HepG2 (cell line): ENCODE data around the gene GLB1L. TPM values are rescaled to one million over a fixed set of nuclear protein-coding genes. Genes with fewer than 3 reads are reported as not detected.
A peak's percentile ranks its signal among the peaks of the same experiment; 100 is the strongest.

Source experiments
- ARID2 ChIP-seq: sonication (generic); formaldehyde crosslinking; IDR thresholded peaks from 2 replicates; pipeline ENCODE4 v1.8.1; 2022; ENCODE audit warnings: mild to moderate bottlenecking, missing genetic modification reagents, borderline replicate concordance
- GTF3A ChIP-seq: sonication (generic); formaldehyde crosslinking; conservative IDR thresholded peaks from 2 replicates; pipeline ENCODE4 v1.4.0; 2020; ENCODE audit warnings: mild to moderate bottlenecking, missing genetic modification reagents
- NAIF1 ChIP-seq: sonication (generic); formaldehyde crosslinking; IDR thresholded peaks from 2 replicates; pipeline ENCODE4 v1.5.0; 2020; ENCODE audit warnings: mild to moderate bottlenecking, missing genetic modification reagents, borderline replicate concordance
- RXRA ChIP-seq: sonication (generic); formaldehyde crosslinking; IDR thresholded peaks from 2 replicates; pipeline ENCODE4 v1.5.1; 2020; ENCODE audit warnings: missing genetic modification reagents
- SIX1 ChIP-seq: sonication (generic); formaldehyde crosslinking; IDR thresholded peaks from 2 replicates; pipeline ENCODE4 v1.4.0; 2020; ENCODE audit warnings: missing genetic modification reagents, borderline replicate concordance
- ZBTB38 ChIP-seq: sonication (generic); formaldehyde crosslinking; IDR thresholded peaks from 2 replicates; pipeline ENCODE4 v1.5.1; 2020; ENCODE audit warnings: mild to moderate bottlenecking, missing genetic modification reagents
- ZBTB49 ChIP-seq: sonication (generic); formaldehyde crosslinking; IDR thresholded peaks from 2 replicates; pipeline ENCODE4 v1.4.0; 2020; ENCODE audit warnings: missing genetic modification reagents, borderline replicate concordance
- ZFP62 ChIP-seq: sonication (generic); formaldehyde crosslinking; IDR thresholded peaks from 2 replicates; pipeline ENCODE4 v1.4.0; 2020; ENCODE audit warnings: missing genetic modification reagents
- ZNF230 ChIP-seq: sonication (generic); formaldehyde crosslinking; IDR thresholded peaks from 2 replicates; pipeline ENCODE4 v1.4.0; 2020; ENCODE audit warnings: mild to moderate bottlenecking, missing genetic modification reagents
- ZNF235 ChIP-seq: sonication (generic); formaldehyde crosslinking; IDR thresholded peaks from 2 replicates; pipeline ENCODE4 v1.8.1; 2023; ENCODE audit warnings: mild to moderate bottlenecking, missing genetic modification reagents, borderline replicate concordance
- ZNF317 ChIP-seq: sonication (generic); formaldehyde crosslinking; IDR thresholded peaks from 2 replicates; pipeline ENCODE4 v1.5.0; 2020; ENCODE audit warnings: mild to moderate bottlenecking, missing genetic modification reagents
- ZNF567 ChIP-seq: sonication (generic); formaldehyde crosslinking; IDR thresholded peaks from 2 replicates; pipeline ENCODE4 v1.8.1; 2023; ENCODE audit warnings: mild to moderate bottlenecking, missing genetic modification reagents, borderline replicate concordance
- ZNF777 ChIP-seq: sonication (generic); formaldehyde crosslinking; IDR thresholded peaks from 2 replicates; pipeline ENCODE4 v1.4.0; 2020; ENCODE audit warnings: missing genetic modification reagents
- ZXDC ChIP-seq: sonication (generic); formaldehyde crosslinking; IDR thresholded peaks from 2 replicates; pipeline ENCODE4 v1.5.0; 2020; ENCODE audit warnings: mild to moderate bottlenecking, missing genetic modification reagents
- polyA plus RNA-seq, 8 experiments: library from polyadenylated mRNA; depleted of rRNA in 3 of 8; stranded (reverse) in 7 of 8; unstranded in 1 of 8; fragments of >200 nt; fragmentation: Illumina TruSeq in 4 of 8; extraction: Trizol in 4 of 8; gene quantifications; 2 replicates each; pipeline versions ENCODE4 v1.2.1 to v1.2.3, GENCODE V29; 2011 to 2016; ENCODE audit warnings: low read depth in 4 of 8, missing spikeins in 1 of 8, mixed read lengths in 1 of 8; ENCODE audit not compliant: insufficient read depth in 1 of 8
- total RNA-seq, 5 experiments: library from RNA; depleted of rRNA; stranded (reverse); fragments of >200 nt; fragmentation: Illumina TruSeq; extraction: Trizol; gene quantifications; 2 replicates each; pipeline ENCODE4 v1.2.3, GENCODE V29; 2016; ENCODE audit warnings: low read depth in 1 of 5
- TF ChIP-seq, protein P1 (sequence below): sonication (generic); formaldehyde crosslinking; IDR thresholded peaks from 2 replicates; pipeline ENCODE4 v1.8.1; 2023; ENCODE audit warnings: mild to moderate bottlenecking, moderate library complexity, missing genetic modification reagents
- TF ChIP-seq, protein P2 (sequence below): IDR thresholded peaks from 2 replicates; pipeline ENCODE4 v1.6.1; 2016; ENCODE audit warnings: missing genetic modification reagents, missing compliant biosample characterization
- TF ChIP-seq, protein P3 (sequence below): sonication (generic); formaldehyde crosslinking; IDR thresholded peaks from 2 replicates; pipeline ENCODE4 v1.9.0; 2022; ENCODE audit warnings: low read depth, missing genetic modification reagents
- TF ChIP-seq, protein P4 (sequence below): sonication (generic); formaldehyde crosslinking; IDR thresholded peaks from 2 replicates; pipeline ENCODE4 v1.4.0; 2020; ENCODE audit warnings: missing genetic modification reagents

Gene GLB1L
- total and polyA plus RNA-seq, 2 of the 13 experiments (the other 11 are each of a cell fraction or from before 2014, with no cell fraction given) = 6.8 to 7.3 TPM

DNA sequence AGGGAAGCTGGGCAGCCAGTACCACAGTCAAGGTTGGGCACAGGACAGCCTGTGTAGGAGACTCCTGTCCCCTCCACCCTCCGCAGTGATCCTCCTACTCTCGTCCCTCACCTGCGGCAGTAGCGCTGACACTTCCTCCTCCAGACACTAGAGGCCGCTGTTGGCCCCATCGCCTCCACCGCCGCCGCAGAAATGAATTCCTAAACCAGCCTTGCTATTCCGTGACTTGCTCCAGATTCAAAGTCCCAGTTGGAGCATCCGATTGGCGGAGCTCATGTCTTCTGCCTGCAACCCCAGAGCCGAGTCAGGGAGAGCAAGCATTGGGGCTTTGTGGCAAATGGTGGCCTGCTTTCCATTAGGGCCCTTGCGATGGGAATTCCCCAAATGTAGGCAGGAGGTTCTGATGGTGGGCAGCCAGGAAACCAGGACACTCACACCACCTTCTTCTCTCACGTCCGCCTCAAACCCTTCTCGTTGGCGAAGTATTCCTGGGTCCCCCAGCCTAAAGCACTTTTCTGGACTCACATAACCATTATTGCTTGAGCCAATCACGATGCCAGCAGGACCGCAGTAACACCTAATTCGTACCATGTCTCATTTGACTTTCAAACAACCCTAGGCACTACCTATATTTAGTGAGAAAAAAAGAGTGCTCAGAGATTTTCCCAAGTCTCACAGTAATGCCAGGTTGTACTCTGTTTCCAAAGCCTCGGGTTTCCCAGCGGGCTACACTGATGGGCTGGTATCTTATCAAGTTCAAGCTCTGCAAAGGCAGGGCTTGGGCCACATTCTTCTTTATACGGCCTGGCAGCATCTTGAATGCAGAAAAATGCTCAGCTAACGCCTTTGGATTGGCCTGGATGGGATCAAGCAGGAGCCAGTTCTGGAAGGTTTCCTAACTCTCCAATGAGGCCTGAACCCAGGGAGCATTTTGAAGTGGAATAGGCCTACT, 32.7 kb upstream of the GLB1L start (continued):
- TF ChIP-seq, protein P1, sequence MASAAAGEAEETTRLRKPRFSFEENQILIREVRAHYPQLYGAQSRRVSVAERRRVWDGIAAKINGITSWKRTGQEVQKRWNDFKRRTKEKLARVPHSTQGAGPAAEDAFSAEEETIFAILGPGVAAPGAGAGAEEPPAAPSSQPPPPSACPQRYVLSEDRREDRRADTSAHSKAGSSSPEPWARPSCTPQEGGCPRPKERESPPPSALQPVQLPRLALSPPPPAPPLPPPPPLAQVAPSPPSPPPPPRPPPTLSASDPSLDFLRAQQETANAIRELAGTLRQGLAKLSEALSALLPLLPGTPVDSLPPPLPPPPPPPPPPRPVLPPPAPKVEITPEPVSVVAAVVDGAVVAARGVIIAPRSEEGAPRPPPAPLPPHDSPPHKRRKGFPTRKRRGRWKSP = 0 out of 2 replicates have a peak, but pooled peaks have one; percentile 27
- 0 out of 2 replicates have a peak, but pooled peaks have one; percentile 25 for TF ChIP-seq SIX1 (CRISPR knock-in tag)
- TF ChIP-seq, protein P2, sequence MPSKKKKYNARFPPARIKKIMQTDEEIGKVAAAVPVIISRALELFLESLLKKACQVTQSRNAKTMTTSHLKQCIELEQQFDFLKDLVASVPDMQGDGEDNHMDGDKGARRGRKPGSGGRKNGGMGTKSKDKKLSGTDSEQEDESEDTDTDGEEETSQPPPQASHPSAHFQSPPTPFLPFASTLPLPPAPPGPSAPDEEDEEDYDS (CRISPR knock-in tag) = peak; percentile 35; the same call in 1 of the 2 replicates
- peak; percentile 39; the same call in 1 of the 2 replicates for TF ChIP-seq RXRA (CRISPR knock-in tag)
- TF ChIP-seq ZBTB49 = no peak
- TF ChIP-seq ARID2 (CRISPR knock-in tag) = no peak
- TF ChIP-seq ZFP62 = no peak
- 0 out of 2 replicates have a peak, but pooled peaks have one; percentile 55 for TF ChIP-seq ZNF230 (CRISPR knock-in tag)
- TF ChIP-seq ZXDC (CRISPR knock-in tag) = no peak
- TF ChIP-seq ZNF567 (CRISPR knock-in tag) = peak; percentile 77; the same call in 1 of the 2 replicates
- TF ChIP-seq GTF3A (CRISPR knock-in tag) = no peak
- no peak for TF ChIP-seq ZNF235 (CRISPR knock-in tag)
- peak; percentile 91 for TF ChIP-seq NAIF1
- TF ChIP-seq ZNF317 (CRISPR knock-in tag) = 0 out of 2 replicates have a peak, but pooled peaks have one; percentile 47
- no peak for TF ChIP-seq ZNF777 (CRISPR knock-in tag)
- TF ChIP-seq, protein P3, sequence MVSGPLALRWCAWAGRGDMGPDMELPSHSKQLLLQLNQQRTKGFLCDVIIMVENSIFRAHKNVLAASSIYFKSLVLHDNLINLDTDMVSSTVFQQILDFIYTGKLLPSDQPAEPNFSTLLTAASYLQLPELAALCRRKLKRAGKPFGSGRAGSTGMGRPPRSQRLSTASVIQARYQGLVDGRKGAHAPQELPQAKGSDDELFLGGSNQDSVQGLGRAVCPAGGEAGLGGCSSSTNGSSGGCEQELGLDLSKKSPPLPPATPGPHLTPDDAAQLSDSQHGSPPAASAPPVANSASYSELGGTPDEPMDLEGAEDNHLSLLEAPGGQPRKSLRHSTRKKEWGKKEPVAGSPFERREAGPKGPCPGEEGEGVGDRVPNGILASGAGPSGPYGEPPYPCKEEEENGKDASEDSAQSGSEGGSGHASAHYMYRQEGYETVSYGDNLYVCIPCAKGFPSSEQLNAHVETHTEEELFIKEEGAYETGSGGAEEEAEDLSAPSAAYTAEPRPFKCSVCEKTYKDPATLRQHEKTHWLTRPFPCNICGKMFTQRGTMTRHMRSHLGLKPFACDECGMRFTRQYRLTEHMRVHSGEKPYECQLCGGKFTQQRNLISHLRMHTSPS = no peak
- TF ChIP-seq, protein P4, sequence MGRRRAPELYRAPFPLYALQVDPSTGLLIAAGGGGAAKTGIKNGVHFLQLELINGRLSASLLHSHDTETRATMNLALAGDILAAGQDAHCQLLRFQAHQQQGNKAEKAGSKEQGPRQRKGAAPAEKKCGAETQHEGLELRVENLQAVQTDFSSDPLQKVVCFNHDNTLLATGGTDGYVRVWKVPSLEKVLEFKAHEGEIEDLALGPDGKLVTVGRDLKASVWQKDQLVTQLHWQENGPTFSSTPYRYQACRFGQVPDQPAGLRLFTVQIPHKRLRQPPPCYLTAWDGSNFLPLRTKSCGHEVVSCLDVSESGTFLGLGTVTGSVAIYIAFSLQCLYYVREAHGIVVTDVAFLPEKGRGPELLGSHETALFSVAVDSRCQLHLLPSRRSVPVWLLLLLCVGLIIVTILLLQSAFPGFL (CRISPR knock-in tag) = no peak
- peak; percentile 62; the same call in 1 of the 2 replicates for TF ChIP-seq ZBTB38 (CRISPR knock-in tag)
